ENCODE results near the gene DOC2A. TPM values are rescaled to one million over a fixed set of nuclear protein-coding genes. Genes with fewer than 3 reads are reported as not detected.

Gene DOC2A
- total and polyA plus RNA-seq, 10 of the 15 experiments (the other 5 are each of a cell fraction or from before 2014, with no cell fraction given) = 0.06 to 0.17 (median 0.12) TPM; not detected in 6

GRCh38 chr16:29959293-29959692 is 51.5 kb downstream of the DOC2A start:
- no peak overlapping the region for H3K9ac ChIP-seq (ENCODE audit: control insufficient read depth, insufficient read depth, low read length)
- no peaks in the 10 kb centered on the region for H3K36me3 ChIP-seq (ENCODE audit: control insufficient read depth in 2 of 2, insufficient read depth in 2 of 2, low read length in 1 of 2)
- H4K20me1 ChIP-seq (ENCODE audit: control insufficient read depth, insufficient read depth) = no peaks in the 10 kb centered on the region
- ATAC-seq (no peak), DNase-seq (ENCODE audit: low read depth, low spot score) (no peak), FAIRE-seq (no peak)
- peaks cover 2% of the 10 kb centered on the region; the same call in 1 of the 2 replicates for H3K4me1 ChIP-seq (ENCODE audit: control insufficient read depth, insufficient read depth, low read length)
- no peak overlapping the region for H2AFZ ChIP-seq (ENCODE audit: control insufficient read depth, low read depth, low read length)
- ChIA-PET POLR2A (no interaction called here), RAD21 (ENCODE audit: unreplicated experiment) (no interaction called here), CTCF (no interaction called here), SMC1A (ENCODE audit: uncharacterized antibody, unreplicated experiment) (no interaction called here)
- in situ Hi-C loops (cut with MboI) (no loop called here), intact Hi-C loops (cut with micrococcal nuclease; ENCODE audit: unreplicated experiment) (no loop called here)
- 86% methylated on average over 9 of the region's 9 CpGs for WGBS (ENCODE audit: insufficient coverage, insufficient replicate concordance, low lambda C conversion rate, missing lambda C conversion rate)
- no peak overlapping the region for H3K4me2 ChIP-seq (ENCODE audit: control insufficient read depth, insufficient read depth)
- no TSS peak for BruUV-seq (replicated peaks)
- no peak overlapping the region for H3K27ac ChIP-seq (ENCODE audit: control insufficient read depth, insufficient read depth)
- TF ChIP-seq EP300 (IDR thresholded peaks at IDR 0.05; ENCODE audit: borderline replicate concordance in 1 of 2, control insufficient read depth in 1 of 2, low read depth in 2 of 2, low read length in 2 of 2) (no peak), REST (IDR thresholded peaks at IDR 0.05; ENCODE audit: low read depth, low read length) (no peak), ASH2L (IDR thresholded peaks at IDR 0.05; ENCODE audit: borderline replicate concordance, low read depth) (no peak), CHD4 (IDR thresholded peaks at IDR 0.05) (no peak), CBX5 (IDR thresholded peaks at IDR 0.05; ENCODE audit: low read depth) (no peak), CHD1 (IDR thresholded peaks at IDR 0.05; ENCODE audit: low read depth, low read length) (no peak), POU2F2 (IDR thresholded peaks at IDR 0.05; ENCODE audit: borderline replicate concordance, low read depth, low read length) (no peak), ZNF274 (IDR thresholded peaks at IDR 0.05; ENCODE audit: insufficient read depth, insufficient read length) (no peak), PRDM15 (CRISPR knock-in tag; IDR thresholded peaks at IDR 0.05) (no peak), TCF3 (IDR thresholded peaks at IDR 0.05; ENCODE audit: borderline replicate concordance, insufficient read depth, low read depth, low read length) (no peak), IKZF2 (IDR thresholded peaks at IDR 0.05) (no peak), GATAD2B (conservative IDR thresholded peaks at IDR 0.05; ENCODE audit: low read depth) (no peak), ZSCAN29 (IDR thresholded peaks at IDR 0.05) (no peak), CBFB (IDR thresholded peaks at IDR 0.05; ENCODE audit: low read depth) (no peak), NFXL1 (IDR thresholded peaks at IDR 0.05; ENCODE audit: borderline replicate concordance) (no peak), PBX3 (IDR thresholded peaks at IDR 0.05; ENCODE audit: insufficient replicate concordance, low read depth, low read length) (no peak), RBBP5 (conservative IDR thresholded peaks at IDR 0.05) (no peak), SMAD5 (IDR thresholded peaks at IDR 0.05; ENCODE audit: low read depth) (no peak)
- H3K79me2 ChIP-seq (ENCODE audit: control insufficient read depth, insufficient read depth, low read length) = peaks cover 4% of the 10 kb centered on the region; the same call in 1 of the 2 replicates
- no peak overlapping the region for H3K4me3 ChIP-seq
- H3K27me3 ChIP-seq (replicated peaks in 1 of 2; ENCODE audit: control insufficient read depth in 2 of 2, insufficient read depth in 2 of 2, low read length in 1 of 2) = no peaks in the 10 kb centered on the region
- no peaks in the 10 kb centered on the region for H3K9me3 ChIP-seq (replicated peaks; ENCODE audit: control insufficient read depth, insufficient read depth, low read length)

Data from GM12878 (cell line).